Activated CD8-positive, alpha-beta T cell treated with anti-CD3 and anti-CD28 coated beads for 36 hours (primary cell): Measurements from ENCODE around the gene RAB11FIP4. TPM values are rescaled to one million over a fixed set of nuclear protein-coding genes. Genes with fewer than 3 reads are reported as not detected.

Experiments used
- ATAC-seq: fragments of 200-7000 bp; cut with Tn5 transposase; one replicate; pipeline ENCODE4 v1.10.0; 2021; ENCODE audit warnings: mild to moderate bottlenecking, moderate library complexity
- CTCF ChIA-PET: fragments of 350-600 bp; sonication (Branson Sonifier 250); formaldehyde crosslinking; loops from one replicate; lab custom pipeline; 2021; ENCODE audit warnings: antibody characterized with exemption; lab: Charles Lee
- POLR2A ChIA-PET: fragments of 350-600 bp; sonication (Branson Sonifier 250); formaldehyde crosslinking; loops from one replicate; lab custom pipeline; 2021; ENCODE audit warnings: antibody characterized with exemption; lab: Charles Lee
- DNase-seq: peaks from one replicate; pipeline ENCODE4 v3.0.0-alpha.2; 2020
- H3K27ac Mint-ChIP-seq: one replicate; pipeline ENCODE4 v1.8.0; 2021; ENCODE audit warnings: mild to moderate bottlenecking, mixed read lengths
- H3K27me3 Mint-ChIP-seq: one replicate; pipeline ENCODE4 v1.8.0; 2021; ENCODE audit warnings: mixed read lengths
- H3K36me3 Mint-ChIP-seq: one replicate; pipeline ENCODE4 v1.8.0; 2021; ENCODE audit warnings: low read depth, mixed read lengths
- H3K4me1 Mint-ChIP-seq: one replicate; pipeline ENCODE4 v1.8.0; 2021; ENCODE audit warnings: low read depth, mixed read lengths
- H3K4me3 Mint-ChIP-seq: one replicate; pipeline ENCODE4 v1.8.0; 2021; ENCODE audit warnings: mild to moderate bottlenecking, moderate library complexity, mixed read lengths
- H3K9me3 Mint-ChIP-seq: one replicate; pipeline ENCODE4 v1.8.0; 2021; ENCODE audit warnings: mixed read lengths
- CTCF ChIP-seq: fragments of 200-600 bp; IDR thresholded peaks from one replicate; pipeline ENCODE4 v1.8.0; 2022; ENCODE audit warnings: antibody characterized with exemption, mild to moderate bottlenecking
- intact Hi-C: fragments of 100-400 bp; cut with micrococcal nuclease; formaldehyde crosslinking; loops from one replicate; pipeline ENCODE4 v1.10.0; 2022
- total RNA-seq, 2 experiments: library from RNA; stranded (reverse); gene quantifications; one replicate each; pipeline ENCODE4 v1.2.3, GENCODE V29; 2021

Gene RAB11FIP4
- total RNA-seq, 2 experiments from 2014 or later, result 38.2 to 39.1 TPM

GRCh38 chr17:31573047-31573446 is 181.6 kb downstream of the RAB11FIP4 start:
- ChIA-PET POLR2A (no interaction called here), CTCF (no interaction called here)
- Mint-ChIP-seq H3K27me3 (no peaks in the 10 kb centered on the region), H3K27ac (no peak overlapping the region), H3K4me1 (no peaks in the 10 kb centered on the region), H3K36me3 (no peaks in the 10 kb centered on the region), H3K4me3 (no peak overlapping the region), H3K9me3 (no peaks in the 10 kb centered on the region)
- DNase-seq, result no peak
- no peak for TF ChIP-seq CTCF
- intact Hi-C loops, result no loop called here
- no peak for ATAC-seq

GRCh38 chr17:31573861-31574260 is 182.4 kb downstream of the RAB11FIP4 start:
- no peak for TF ChIP-seq CTCF
- H3K4me1 Mint-ChIP-seq, result no peaks in the 10 kb centered on the region
- H3K27me3 Mint-ChIP-seq, result no peaks in the 10 kb centered on the region
- POLR2A ChIA-PET, result no interaction called here
- H3K9me3 Mint-ChIP-seq, result no peaks in the 10 kb centered on the region
- no peak overlapping the region for H3K4me3 Mint-ChIP-seq
- no peaks in the 10 kb centered on the region for H3K36me3 Mint-ChIP-seq
- no peak for ATAC-seq
- no peak for DNase-seq
- intact Hi-C loops, result no loop called here
- CTCF ChIA-PET, result no interaction called here
- no peak overlapping the region for H3K27ac Mint-ChIP-seq

- Mint-ChIP-seq H3K9me3 (no peaks in the 10 kb centered on the region), H3K27me3 (no peaks in the 10 kb centered on the region), H3K27ac (no peak overlapping the region), H3K36me3 (no peaks in the 10 kb centered on the region), H3K4me3 (no peak overlapping the region), H3K4me1 (no peaks in the 10 kb centered on the region)
- no peak for TF ChIP-seq CTCF
- intact Hi-C loops, result no loop called here
- DNase-seq, result no peak
- no peak for ATAC-seq
- CTCF ChIA-PET, result interaction anchor here (1.1 kb wide), 1 partner anchor 137 kb away, joined by 3 read pairs; no protein-coding TSS in a partner anchor
- POLR2A ChIA-PET, result no interaction called here
Measured at GRCh38 chr17:31574458-31574857, 183.0 kb downstream of the RAB11FIP4 start.

GRCh38 chr17:31575043-31575442 is 183.6 kb downstream of the RAB11FIP4 start:
- H3K27ac Mint-ChIP-seq, result no peak overlapping the region
- H3K9me3 Mint-ChIP-seq, result no peaks in the 10 kb centered on the region

GRCh38 chr17:31579265-31579664 is 187.8 kb downstream of the RAB11FIP4 start:
- intact Hi-C loops, result no loop called here
- ChIA-PET CTCF (no interaction called here), POLR2A (no interaction called here)
- no peak for TF ChIP-seq CTCF
- Mint-ChIP-seq H3K4me1 (peaks cover 5% of the 10 kb centered on the region), H3K27ac (no peak overlapping the region), H3K36me3 (no peaks in the 10 kb centered on the region), H3K27me3 (no peaks in the 10 kb centered on the region), H3K9me3 (no peaks in the 10 kb centered on the region), H3K4me3 (no peak overlapping the region)
- DNase-seq (no peak), ATAC-seq (no peak)

More at GRCh38 chr17:31575043-31575442, 183.6 kb downstream of the RAB11FIP4 start:
- Mint-ChIP-seq H3K4me3 (no peak overlapping the region), H3K36me3 (no peaks in the 10 kb centered on the region), H3K4me1 (no peaks in the 10 kb centered on the region), H3K27me3 (no peaks in the 10 kb centered on the region)
- ChIA-PET POLR2A (no interaction called here), CTCF (interaction anchor here (1.1 kb wide), 1 partner anchor 138 kb away, joined by 3 read pairs; no protein-coding TSS in a partner anchor)
- ATAC-seq (no peak), DNase-seq (no peak)
- TF ChIP-seq CTCF, result no peak
- intact Hi-C loops, result no loop called here
